HG02885 (cell line): ENCODE data around the gene DHPS.
"Not testable (repeated sequence)": the region's sequence is repeated elsewhere in the genome, so short reads cannot be mapped to it uniquely, and the experiment has no call there.

Source experiments
- ATAC-seq: cut with Tn5 transposase; IDR thresholded peaks from one replicate; pipeline ENCODE4 v1.9.1; 2021; ENCODE audit warnings: mild to moderate bottlenecking; ENCODE audit not compliant: unreplicated experiment, poor library complexity

DHPS gene

GRCh38 chr19:12648088-12648487 lies 33.6 kb downstream of the DHPS start:
- ATAC-seq = no peak

DNA sequence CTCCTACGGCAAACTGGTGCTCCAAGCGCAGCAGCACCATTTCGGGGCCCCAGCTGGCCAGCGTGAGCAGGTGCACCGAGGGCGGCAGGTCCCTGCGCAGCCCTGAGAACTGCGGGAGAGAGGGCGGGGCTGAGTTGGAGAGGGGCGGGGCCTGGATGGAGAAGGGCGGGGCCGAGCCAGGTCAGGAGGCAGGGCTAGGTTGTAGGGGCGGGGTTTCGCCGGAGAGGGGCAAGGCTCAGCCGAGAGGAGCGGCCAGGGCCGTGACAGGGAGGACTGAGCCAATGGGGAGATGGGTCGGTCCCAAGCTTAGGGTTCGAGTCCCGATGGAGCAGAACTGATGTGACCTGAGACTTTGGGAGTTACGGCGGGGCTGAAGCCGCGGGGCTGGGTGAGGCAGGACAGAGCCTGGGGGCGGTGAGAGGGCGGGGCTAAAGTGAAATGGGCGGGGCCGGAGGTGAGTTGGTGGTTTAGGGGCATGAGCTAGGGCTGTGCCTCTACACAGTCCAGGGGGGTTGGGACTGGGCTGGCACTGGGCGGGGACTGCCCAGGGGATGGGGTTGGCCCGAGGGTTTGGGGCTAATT lies 34.1 kb downstream of the DHPS start:
- ATAC-seq = no peak

DNA sequence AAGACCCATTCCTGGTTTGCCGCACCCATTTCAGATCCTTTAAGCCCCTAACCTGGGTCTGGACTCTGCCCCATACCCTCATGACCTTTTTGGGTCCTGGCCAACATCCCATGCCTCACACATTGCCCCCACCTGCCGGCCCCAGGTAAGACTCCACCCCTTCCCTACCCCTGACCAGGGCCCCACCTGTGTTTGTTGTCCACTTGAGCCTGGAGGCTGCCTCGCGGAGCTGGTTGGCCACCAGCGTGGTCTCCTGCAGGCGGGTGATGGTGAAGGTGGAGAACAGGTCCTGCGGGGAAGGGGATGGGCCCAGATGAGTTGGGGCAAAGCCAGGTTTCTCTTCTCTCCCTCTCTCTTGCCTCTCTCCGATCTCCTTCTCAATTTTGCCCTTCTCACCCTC lies 34.6 kb downstream of the DHPS start:
- no peak for ATAC-seq

DNA sequence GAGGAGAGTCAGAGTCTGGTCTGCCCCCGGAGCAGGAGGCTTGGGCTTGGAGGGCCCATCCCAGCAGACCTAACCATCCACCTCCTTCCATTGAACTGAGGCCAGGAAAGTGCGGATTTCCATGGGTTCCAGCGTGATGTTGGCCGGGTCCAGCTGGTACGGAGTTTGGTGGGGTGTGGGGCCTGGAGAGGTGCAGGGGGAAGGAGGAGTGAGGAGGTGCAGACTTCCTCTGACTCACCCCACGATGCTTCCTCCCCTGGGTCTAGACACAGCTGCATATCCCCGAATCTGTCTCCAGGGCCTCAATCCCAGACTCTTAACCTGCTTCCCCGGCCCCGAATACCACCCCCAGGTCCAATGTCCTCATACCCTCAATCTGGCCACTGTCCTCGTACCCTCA lies 35.1 kb downstream of the DHPS start:
- no peak for ATAC-seq

GRCh38 chr19:12643716-12644115 lies 38.0 kb downstream of the DHPS start:
- ATAC-seq = not testable (repeated sequence)

GRCh38 chr19:12642506-12642905 lies 39.2 kb downstream of the DHPS start:
- no peak for ATAC-seq

DNA sequence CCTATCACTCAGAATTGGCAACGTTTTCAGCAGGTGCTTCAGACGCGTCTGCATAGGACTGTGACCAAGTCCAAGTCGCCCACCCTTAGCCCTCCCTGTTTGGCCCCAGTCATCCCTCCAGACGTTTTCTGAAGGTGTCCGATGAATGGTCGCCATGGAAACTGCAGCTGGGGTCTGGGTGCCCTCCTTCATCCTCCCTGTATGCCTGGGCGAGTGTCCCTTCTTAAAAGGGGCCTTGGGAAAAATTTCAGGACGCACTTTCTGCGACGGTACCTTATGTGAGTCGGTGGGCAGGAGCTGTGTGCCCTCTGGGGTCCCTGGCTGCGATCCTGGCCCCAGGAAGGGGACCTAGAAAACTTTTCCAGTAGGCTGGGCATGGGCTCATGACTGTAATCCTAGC lies 40.2 kb downstream of the DHPS start:
- ATAC-seq = no peak

DNA sequence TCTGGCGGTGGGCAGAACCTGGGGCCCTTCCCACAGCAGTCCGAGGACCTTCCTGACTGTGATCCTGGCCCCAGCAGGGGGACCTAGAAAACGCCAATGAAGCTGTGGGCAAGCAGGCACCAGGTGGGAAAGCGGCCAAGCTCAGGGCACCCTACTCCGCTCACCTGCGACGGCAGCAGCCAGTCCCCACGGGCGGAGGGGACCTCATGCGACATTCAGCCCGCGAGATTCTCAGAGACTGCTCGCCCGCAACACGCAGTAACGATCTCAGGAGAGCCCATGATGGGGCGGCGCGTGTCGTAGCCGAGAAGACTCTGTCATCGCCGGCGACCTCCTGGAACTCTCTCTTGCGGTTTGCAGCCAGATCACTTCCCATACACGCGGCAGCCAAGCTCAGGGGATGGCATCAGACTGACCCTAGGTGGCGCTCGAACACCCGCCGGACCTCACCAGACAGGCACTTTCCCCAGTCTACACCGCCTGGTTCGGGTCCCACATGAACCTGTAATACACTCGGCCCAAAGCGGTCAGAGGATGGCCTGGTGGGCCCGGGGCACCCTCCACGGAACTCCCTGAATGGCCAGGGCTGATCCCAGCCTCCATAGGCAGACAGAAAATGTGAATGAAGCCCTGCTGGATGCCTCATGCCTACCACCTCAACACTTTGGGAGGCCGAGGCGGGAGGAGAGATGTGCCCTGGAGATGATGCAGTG lies 41.6 kb downstream of the DHPS start:
- no peak for ATAC-seq

GRCh38 chr19:12638611-12639182 lies 43.0 kb downstream of the DHPS start:
- ATAC-seq = no peak

DNA sequence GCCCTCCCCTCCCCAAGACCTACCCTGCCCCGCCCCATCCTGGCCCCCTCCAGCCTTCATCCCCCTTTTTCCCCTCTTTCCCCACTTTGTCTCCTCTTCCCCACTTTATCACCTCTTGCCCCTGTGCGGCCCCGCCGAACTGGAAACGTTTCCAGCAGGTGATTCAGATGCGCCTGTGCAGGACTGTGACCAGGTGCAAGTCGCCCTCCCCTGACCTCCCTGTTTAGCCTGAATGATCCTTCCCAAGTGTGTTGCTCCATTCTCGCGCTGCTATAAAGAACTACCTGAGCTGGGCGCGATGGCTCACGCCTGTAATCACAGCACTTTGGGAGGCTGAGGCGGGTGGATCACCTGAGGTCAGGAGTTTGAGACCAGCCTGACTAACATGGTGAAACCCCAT lies 45.0 kb downstream of the DHPS start:
- ATAC-seq = no peak

GRCh38 chr19:12629215-12629614 lies 52.5 kb downstream of the DHPS start:
- no peak for ATAC-seq

DNA sequence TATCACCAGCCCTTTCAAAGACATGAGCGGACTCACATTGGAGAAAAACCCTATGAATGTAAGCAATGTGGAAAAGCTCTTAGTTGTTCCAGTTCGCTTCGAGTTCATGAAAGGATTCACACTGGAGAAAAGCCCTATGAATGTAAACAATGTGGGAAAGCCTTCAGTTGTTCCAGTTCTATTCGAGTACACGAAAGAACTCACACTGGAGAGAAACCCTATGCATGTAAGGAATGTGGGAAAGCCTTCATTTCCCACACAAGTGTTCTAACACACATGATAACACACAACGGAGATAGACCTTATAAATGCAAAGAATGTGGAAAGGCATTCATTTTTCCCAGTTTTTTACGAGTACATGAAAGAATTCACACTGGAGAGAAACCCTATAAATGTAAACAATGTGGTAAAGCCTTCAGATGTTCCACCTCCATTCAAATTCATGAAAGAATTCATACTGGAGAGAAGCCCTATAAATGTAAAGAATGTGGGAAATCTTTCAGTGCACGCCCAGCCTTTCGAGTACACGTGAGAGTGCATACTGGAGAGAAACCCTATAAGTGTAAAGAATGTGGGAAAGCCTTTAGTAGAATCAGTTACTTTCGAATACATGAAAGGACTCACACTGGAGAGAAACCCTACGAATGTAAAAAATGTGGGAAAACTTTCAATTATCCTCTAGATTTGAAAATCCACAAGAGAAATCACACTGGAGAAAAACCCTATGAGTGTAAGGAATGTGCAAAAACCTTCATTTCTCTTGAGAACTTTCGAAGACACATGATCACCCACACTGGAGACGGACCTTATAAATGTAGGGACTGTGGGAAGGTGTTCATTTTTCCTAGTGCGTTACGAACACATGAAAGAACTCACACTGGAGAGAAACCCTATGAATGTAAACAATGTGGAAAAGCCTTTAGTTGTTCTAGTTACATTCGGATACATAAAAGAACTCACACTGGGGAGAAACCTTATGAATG lies 53.3 kb downstream of the DHPS start:
- no peak for ATAC-seq

- no peak for ATAC-seq
Observed at GRCh38 chr19:12626958-12627357, 54.7 kb downstream of the DHPS start.
